CD8-positive, alpha-beta memory T cell (primary cell): ENCODE data around the gene STXBP6. TPM values are rescaled to one million over a fixed set of nuclear protein-coding genes. Genes with fewer than 3 reads are reported as not detected.

Experiments
- CTCF ChIA-PET: fragments of 350-600 bp; sonication (Branson Sonifier 250); formaldehyde crosslinking; loops from one replicate; lab custom pipeline; 2021; ENCODE audit warnings: antibody characterized with exemption; lab: Charles Lee
- POLR2A ChIA-PET: fragments of 350-600 bp; sonication (Branson Sonifier 250); formaldehyde crosslinking; loops from one replicate; lab custom pipeline; 2021; ENCODE audit warnings: antibody characterized with exemption; lab: Charles Lee
- DNase-seq, 5 donors: peaks; one replicate each; pipeline versions ENCODE4 v3.0.0 to v3.0.0-alpha.2; 2020 to 2022; ENCODE audit warnings: mixed read lengths in 1 of 5
- H3K27ac ChIP-seq: one replicate; pipeline ENCODE4 v1.7.0; 2013; ENCODE audit warnings: low read depth, mild to moderate bottlenecking, low read length, moderate library complexity
- H3K27me3 ChIP-seq: 2 replicates; pipeline ENCODE4 v1.7.0; 2013; ENCODE audit warnings: low read length, mild to moderate bottlenecking; ENCODE audit not compliant: insufficient read depth, poor library complexity, severe bottlenecking
- H3K36me3 ChIP-seq: 2 replicates; pipeline ENCODE4 v1.7.0; 2013; ENCODE audit warnings: mild to moderate bottlenecking, low read length, moderate library complexity; ENCODE audit not compliant: insufficient read depth
- H3K4me1 ChIP-seq: 2 replicates; pipeline ENCODE4 v1.7.0; 2013; ENCODE audit warnings: mild to moderate bottlenecking, low read length, moderate library complexity; ENCODE audit not compliant: insufficient read depth
- H3K4me3 ChIP-seq: 2 replicates; pipeline ENCODE4 v1.7.0; 2013; ENCODE audit warnings: mild to moderate bottlenecking, low read length
- H3K9me3 ChIP-seq: 2 replicates; pipeline ENCODE4 v1.7.0; 2013; ENCODE audit warnings: mild to moderate bottlenecking, low read length
- H3K27ac Mint-ChIP-seq, 8 donors: one replicate each; pipeline ENCODE4 v1.8.0; 2020 to 2021; ENCODE audit warnings: mixed read lengths in 8 of 8, mild to moderate bottlenecking in 6 of 8, inconsistent platforms in 3 of 8, moderate library complexity in 3 of 8
- H3K27me3 Mint-ChIP-seq, 2 donors: one replicate each; pipeline ENCODE4 v1.8.0; 2020 to 2021; ENCODE audit warnings: mixed read lengths in 2 of 2, mild to moderate bottlenecking in 1 of 2, moderate library complexity in 1 of 2
- H3K36me3 Mint-ChIP-seq, 3 donors: one replicate each; pipeline ENCODE4 v1.8.0; 2020 to 2021; ENCODE audit warnings: mixed read lengths in 3 of 3, inconsistent platforms in 1 of 3, mild to moderate bottlenecking in 1 of 3
- H3K4me1 Mint-ChIP-seq, 3 donors: one replicate each; pipeline ENCODE4 v1.8.0; 2020 to 2021; ENCODE audit warnings: mixed read lengths in 3 of 3, inconsistent platforms in 1 of 3, mild to moderate bottlenecking in 1 of 3
- H3K4me3 Mint-ChIP-seq, 7 donors: one replicate each; pipeline ENCODE4 v1.8.0; 2020 to 2021; ENCODE audit warnings: mixed read lengths in 7 of 7, mild to moderate bottlenecking in 6 of 7, moderate library complexity in 4 of 7, inconsistent platforms in 2 of 7
- H3K9me3 Mint-ChIP-seq, 5 donors: one replicate each; pipeline ENCODE4 v1.8.0; 2020 to 2022; ENCODE audit warnings: mixed read lengths in 5 of 5, mild to moderate bottlenecking in 3 of 5, moderate library complexity in 2 of 5, inconsistent platforms in 1 of 5
- polyA plus RNA-seq: library from polyadenylated mRNA; unstranded; fragments of 300-500 nt; fragmentation: Illumina TruSeq; gene quantifications from one replicate; pipeline ENCODE4 v1.2.3, GENCODE V29; 2021
- total RNA-seq, 2 experiments: library from RNA; stranded (reverse); gene quantifications; one replicate each; pipeline ENCODE4 v1.2.3, GENCODE V29; 2021

Gene STXBP6
- total and polyA plus RNA-seq, 3 experiments from 2014 or later, result 0.28 to 0.38 TPM; not detected in 1

GRCh38 chr14:24817212-24818057 is 232.5 kb downstream of the STXBP6 start:
- H3K4me3 ChIP-seq, result no peak overlapping the region
- Mint-ChIP-seq H3K27ac (no peak overlapping the region), H3K4me1 (no peaks in the 10 kb centered on the region), H3K27me3 (peaks cover 17 to 49% of the 10 kb centered on the region in 2 donors), H3K36me3 (no peaks in the 10 kb centered on the region), H3K4me3 (no peak overlapping the region), H3K9me3 (no peaks in the 10 kb centered on the region)
- no peak overlapping the region for H3K27ac ChIP-seq
- DNase-seq, result no peak
- no peaks in the 10 kb centered on the region for H3K4me1 ChIP-seq
- no peaks in the 10 kb centered on the region for H3K36me3 ChIP-seq
- no peaks in the 10 kb centered on the region for H3K27me3 ChIP-seq
- ChIA-PET CTCF (no interaction called here), POLR2A (no interaction called here)
- H3K9me3 ChIP-seq, result no peaks in the 10 kb centered on the region

- H3K27me3 Mint-ChIP-seq, result peaks cover 17 to 46% of the 10 kb centered on the region in 2 donors
Measured at GRCh38 chr14:24816929-24817211, 233.1 kb downstream of the STXBP6 start.

GRCh38 chr14:24816011-24816928 is 233.7 kb downstream of the STXBP6 start:
- Histone ChIP-seq H3K4me3 (no peak overlapping the region), H3K4me1 (no peaks in the 10 kb centered on the region), H3K9me3 (no peaks in the 10 kb centered on the region), H3K27me3 (no peaks in the 10 kb centered on the region), H3K27ac (no peak overlapping the region), H3K36me3 (no peaks in the 10 kb centered on the region)
- no peak for DNase-seq
- POLR2A ChIA-PET, result no interaction called here
- no peaks in the 10 kb centered on the region for H3K4me1 Mint-ChIP-seq
- H3K9me3 Mint-ChIP-seq, result no peaks in the 10 kb centered on the region
- CTCF ChIA-PET, result no interaction called here
- H3K27ac Mint-ChIP-seq, result no peak overlapping the region
- H3K4me3 Mint-ChIP-seq, result no peak overlapping the region
- no peaks in the 10 kb centered on the region for H3K36me3 Mint-ChIP-seq
- H3K27me3 Mint-ChIP-seq, result peaks cover 16 to 40% of the 10 kb centered on the region in 2 donors

More at GRCh38 chr14:24816929-24817211, 233.1 kb downstream of the STXBP6 start:
- Histone ChIP-seq H3K9me3 (no peaks in the 10 kb centered on the region), H3K36me3 (no peaks in the 10 kb centered on the region), H3K4me1 (no peaks in the 10 kb centered on the region), H3K27me3 (no peaks in the 10 kb centered on the region), H3K27ac (no peak overlapping the region), H3K4me3 (no peak overlapping the region)
- DNase-seq, result no peak
- ChIA-PET POLR2A (no interaction called here), CTCF (no interaction called here)
- Mint-ChIP-seq H3K4me1 (no peaks in the 10 kb centered on the region), H3K4me3 (no peak overlapping the region), H3K36me3 (no peaks in the 10 kb centered on the region), H3K27ac (no peak overlapping the region), H3K9me3 (no peaks in the 10 kb centered on the region)

GRCh38 chr14:24815543-24815942 is 234.4 kb downstream of the STXBP6 start:
- ChIA-PET POLR2A (no interaction called here), CTCF (no interaction called here)
- H3K36me3 Mint-ChIP-seq, result no peaks in the 10 kb centered on the region
- H3K4me1 Mint-ChIP-seq, result no peaks in the 10 kb centered on the region
- H3K9me3 ChIP-seq, result no peaks in the 10 kb centered on the region
- no peaks in the 10 kb centered on the region for H3K9me3 Mint-ChIP-seq
- H3K36me3 ChIP-seq, result no peaks in the 10 kb centered on the region
- H3K4me1 ChIP-seq, result no peaks in the 10 kb centered on the region
- no peak overlapping the region for H3K27ac ChIP-seq
- H3K4me3 Mint-ChIP-seq, result no peak overlapping the region
- no peaks in the 10 kb centered on the region for H3K27me3 ChIP-seq
- H3K4me3 ChIP-seq, result no peak overlapping the region
- peaks cover 17 to 36% of the 10 kb centered on the region in 2 donors for H3K27me3 Mint-ChIP-seq
- no peak for DNase-seq
- H3K27ac Mint-ChIP-seq, result no peak overlapping the region

- ChIA-PET CTCF (no interaction called here), POLR2A (no interaction called here)
- H3K27ac Mint-ChIP-seq, result no peak overlapping the region
- DNase-seq, result no peak
- H3K36me3 Mint-ChIP-seq, result no peaks in the 10 kb centered on the region
- no peak overlapping the region for H3K27ac ChIP-seq
- H3K4me1 ChIP-seq, result no peaks in the 10 kb centered on the region
- peaks cover 19 to 41% of the 10 kb centered on the region in 2 donors for H3K27me3 Mint-ChIP-seq
- no peaks in the 10 kb centered on the region for H3K9me3 ChIP-seq
- H3K36me3 ChIP-seq, result no peaks in the 10 kb centered on the region
- H3K27me3 ChIP-seq, result no peaks in the 10 kb centered on the region
- H3K4me1 Mint-ChIP-seq, result no peaks in the 10 kb centered on the region
- H3K4me3 ChIP-seq, result no peak overlapping the region
- H3K9me3 Mint-ChIP-seq, result no peaks in the 10 kb centered on the region
- H3K4me3 Mint-ChIP-seq, result no peak overlapping the region
Measured at GRCh38 chr14:24814944-24815343, 235.0 kb downstream of the STXBP6 start.

- no peak overlapping the region for H3K27ac Mint-ChIP-seq
- no peak for DNase-seq
- Histone ChIP-seq H3K4me1 (no peaks in the 10 kb centered on the region), H3K4me3 (no peak overlapping the region), H3K27me3 (no peaks in the 10 kb centered on the region), H3K9me3 (no peaks in the 10 kb centered on the region), H3K27ac (no peak overlapping the region), H3K36me3 (no peaks in the 10 kb centered on the region)
- no peak overlapping the region for H3K4me3 Mint-ChIP-seq
- CTCF ChIA-PET, result no interaction called here
- no peaks in the 10 kb centered on the region for H3K9me3 Mint-ChIP-seq
- POLR2A ChIA-PET, result no interaction called here
- no peaks in the 10 kb centered on the region for H3K36me3 Mint-ChIP-seq
- H3K4me1 Mint-ChIP-seq, result no peaks in the 10 kb centered on the region
- H3K27me3 Mint-ChIP-seq, result peaks cover 17 to 41% of the 10 kb centered on the region in 2 donors
Measured at GRCh38 chr14:24814346-24814745, 235.6 kb downstream of the STXBP6 start.

- no peaks in the 10 kb centered on the region for H3K36me3 ChIP-seq
- Mint-ChIP-seq H3K27ac (no peak overlapping the region), H3K36me3 (no peaks in the 10 kb centered on the region), H3K4me1 (no peaks in the 10 kb centered on the region), H3K9me3 (no peaks in the 10 kb centered on the region), H3K27me3 (peaks cover 17 to 45% of the 10 kb centered on the region in 2 donors), H3K4me3 (no peak overlapping the region)
- ChIA-PET CTCF (no interaction called here), POLR2A (no interaction called here)
- no peak overlapping the region for H3K27ac ChIP-seq
- H3K9me3 ChIP-seq, result no peaks in the 10 kb centered on the region
- H3K4me3 ChIP-seq, result no peak overlapping the region
- DNase-seq, result no peak
- no peaks in the 10 kb centered on the region for H3K4me1 ChIP-seq
- no peaks in the 10 kb centered on the region for H3K27me3 ChIP-seq
Measured at GRCh38 chr14:24813819-24814259, 236.1 kb downstream of the STXBP6 start.
